HepG2 (cell line): ENCODE measurements around the gene SEPHS1. TPM values are rescaled to one million over a fixed set of nuclear protein-coding genes. Genes with fewer than 3 reads are reported as not detected.

Experiments
- ARNT ChIP-seq: fragments of 450-650 bp; IDR thresholded peaks from 2 replicates; pipeline ENCODE4 v1.6.1; 2017
- ATF6 ChIP-seq: sonication (generic); formaldehyde crosslinking; conservative IDR thresholded peaks from 2 replicates; pipeline ENCODE4 v1.4.0; 2020; ENCODE audit warnings: missing genetic modification reagents
- BORCS8-MEF2B ChIP-seq: sonication (generic); formaldehyde crosslinking; IDR thresholded peaks from 2 replicates; pipeline ENCODE4 v1.8.0; 2022; ENCODE audit warnings: mild to moderate bottlenecking, missing genetic modification reagents
- CEBPG ChIP-seq: IDR thresholded peaks from 2 replicates; pipeline ENCODE4 v1.6.1; 2016
- E2F2 ChIP-seq: sonication (generic); formaldehyde crosslinking; IDR thresholded peaks from 2 replicates; pipeline ENCODE4 v1.4.0; 2020; ENCODE audit warnings: missing genetic modification reagents, borderline replicate concordance
- ERF ChIP-seq: IDR thresholded peaks from 2 replicates; pipeline ENCODE4 v1.6.1; 2018; ENCODE audit warnings: missing biosample characterization, missing genetic modification reagents
- FOXP4 ChIP-seq: sonication (generic); formaldehyde crosslinking; IDR thresholded peaks from 2 replicates; pipeline ENCODE4 v1.4.0; 2020; ENCODE audit warnings: missing genetic modification reagents
- GLMP ChIP-seq: sonication (generic); formaldehyde crosslinking; IDR thresholded peaks from 2 replicates; pipeline ENCODE4 v1.9.0; 2021; ENCODE audit warnings: missing genetic modification reagents, mild to moderate bottlenecking, borderline replicate concordance
- HNRNPK ChIP-seq: fragments of 200-400 bp; formaldehyde crosslinking; IDR thresholded peaks from 2 replicates; pipeline ENCODE4 v1.6.1; 2018; ENCODE audit warnings: low read length, low read depth, moderate library complexity, mild to moderate bottlenecking; ENCODE audit not compliant: poor library complexity, severe bottlenecking
- HOXA3 ChIP-seq: sonication (generic); formaldehyde crosslinking; IDR thresholded peaks from 2 replicates; pipeline ENCODE4 v1.5.0; 2020; ENCODE audit warnings: missing genetic modification reagents
- MEIS1 ChIP-seq: sonication (generic); formaldehyde crosslinking; IDR thresholded peaks from 2 replicates; pipeline ENCODE4 v1.9.0; 2021; ENCODE audit warnings: mild to moderate bottlenecking, missing genetic modification reagents, moderate library complexity, borderline replicate concordance
- MZF1 ChIP-seq: sonication (generic); formaldehyde crosslinking; IDR thresholded peaks from 2 replicates; pipeline ENCODE4 v1.8.1; 2023; ENCODE audit warnings: mild to moderate bottlenecking, missing genetic modification reagents, borderline replicate concordance
- NFIB ChIP-seq: sonication (generic); formaldehyde crosslinking; IDR thresholded peaks from 2 replicates; pipeline ENCODE4 v1.9.0; 2021; ENCODE audit warnings: missing genetic modification reagents, mild to moderate bottlenecking, borderline replicate concordance
- PHF5A ChIP-seq: IDR thresholded peaks from one replicate; pipeline ENCODE4 v1.6.1; 2018; ENCODE audit warnings: low read depth, missing genetic modification reagents; ENCODE audit not compliant: unreplicated experiment
- SATB2 ChIP-seq: sonication (generic); formaldehyde crosslinking; IDR thresholded peaks from 2 replicates; pipeline ENCODE4 v1.5.0; 2020; ENCODE audit warnings: missing genetic modification reagents
- ZKSCAN1 ChIP-seq: fragments of 150-350 bp; IDR thresholded peaks from 2 replicates; pipeline ENCODE4 v1.6.1; 2014; ENCODE audit warnings: low read length
- ZNF207 ChIP-seq: fragments of 450-650 bp; IDR thresholded peaks from 2 replicates; pipeline ENCODE4 v1.6.1; 2016; ENCODE audit warnings: antibody characterized with exemption, borderline replicate concordance
- ZNF253 ChIP-seq: sonication (generic); formaldehyde crosslinking; IDR thresholded peaks from 2 replicates; pipeline ENCODE4 v1.8.0; 2022; ENCODE audit warnings: mild to moderate bottlenecking, missing genetic modification reagents, borderline replicate concordance
- ZNF513 ChIP-seq: sonication (generic); formaldehyde crosslinking; conservative IDR thresholded peaks from 2 replicates; pipeline ENCODE4 v1.5.0; 2020; ENCODE audit warnings: missing genetic modification reagents
- ZNF557 ChIP-seq: sonication (generic); formaldehyde crosslinking; IDR thresholded peaks from 2 replicates; pipeline ENCODE4 v1.4.0; 2020; ENCODE audit warnings: missing genetic modification reagents
- ZNF777 ChIP-seq: sonication (generic); formaldehyde crosslinking; IDR thresholded peaks from 2 replicates; pipeline ENCODE4 v1.4.0; 2020; ENCODE audit warnings: missing genetic modification reagents
- ZSCAN30 ChIP-seq: sonication (generic); formaldehyde crosslinking; IDR thresholded peaks from 2 replicates; pipeline ENCODE4 v1.5.0; 2020; ENCODE audit warnings: mild to moderate bottlenecking, missing genetic modification reagents
- polyA plus RNA-seq, 8 experiments: library from polyadenylated mRNA; depleted of rRNA in 3 of 8; stranded (reverse) in 7 of 8; unstranded in 1 of 8; fragments of >200 nt; fragmentation: Illumina TruSeq in 4 of 8; extraction: Trizol in 4 of 8; gene quantifications; 2 replicates each; pipeline versions ENCODE4 v1.2.1 to v1.2.3, GENCODE V29; 2011 to 2016; ENCODE audit warnings: low read depth in 4 of 8, missing spikeins in 1 of 8, mixed read lengths in 1 of 8; ENCODE audit not compliant: insufficient read depth in 1 of 8
- total RNA-seq, 5 experiments: library from RNA; depleted of rRNA; stranded (reverse); fragments of >200 nt; fragmentation: Illumina TruSeq; extraction: Trizol; gene quantifications; 2 replicates each; pipeline ENCODE4 v1.2.3, GENCODE V29; 2016; ENCODE audit warnings: low read depth in 1 of 5

The SEPHS1 gene
- total and polyA plus RNA-seq, 2 of the 13 experiments (the other 11 are each of a cell fraction or from before 2014, with no cell fraction given), result 57.8 to 61.5 TPM

GRCh38 chr10:13299437-13300287, 48.4 kb downstream of the SEPHS1 start, which contains the start of gene PHYH (continued):
- no peak for TF ChIP-seq ZNF513 (CRISPR knock-in tag)
- no peak; the same call in 1 of the 2 replicates for TF ChIP-seq ERF (CRISPR knock-in tag)
- peak; percentile 40; the same call in 1 of the 2 replicates for TF ChIP-seq SATB2 (CRISPR knock-in tag)
- 0 out of 2 replicates have a peak, but pooled peaks have one; percentile 42 for TF ChIP-seq E2F2 (CRISPR knock-in tag)
- no peak for TF ChIP-seq MZF1
- TF ChIP-seq ZNF557 (CRISPR knock-in tag), result no peak; the same call in 1 of the 2 replicates
- peak; percentile 79 for TF ChIP-seq ZNF777 (CRISPR knock-in tag)
- TF ChIP-seq HOXA3 (CRISPR knock-in tag), result peak; percentile 53
- no peak for TF ChIP-seq CEBPG (CRISPR knock-in tag)
- TF ChIP-seq HNRNPK, result peak; percentile 83
- peak; percentile 63; the same call in 1 of the 2 replicates for TF ChIP-seq ZNF253 (CRISPR knock-in tag)
- TF ChIP-seq PHF5A (CRISPR knock-in tag), result no peak
- TF ChIP-seq ZNF207, result no peak
- peak; percentile 67; the same call in 1 of the 2 replicates for TF ChIP-seq BORCS8-MEF2B
- TF ChIP-seq MEIS1, result 0 out of 2 replicates have a peak, but pooled peaks have one; percentile 0
- TF ChIP-seq ZKSCAN1, result no peak; the same call in 1 of the 2 replicates
- TF ChIP-seq NFIB (CRISPR knock-in tag), result no peak
- TF ChIP-seq GLMP (CRISPR knock-in tag), result no peak
- TF ChIP-seq FOXP4 (CRISPR knock-in tag), result no peak; the same call in 1 of the 2 replicates
- TF ChIP-seq ZSCAN30, result no peak
- TF ChIP-seq ARNT, result no peak
- no peak for TF ChIP-seq ATF6 (CRISPR knock-in tag)
